HCT116 (cell line): ENCODE measurements around the gene STK17A. TPM values are rescaled to one million over a fixed set of nuclear protein-coding genes. Genes with fewer than 3 reads are reported as not detected.

Experiments
- ATAC-seq: fragments of 200-7000 bp; cut with Tn5 transposase; 2 replicates; pipeline ENCODE4 v1.9.1; 2020; ENCODE audit warnings: mild to moderate bottlenecking, moderate library complexity
- BruUV-seq: library from RNA; stranded (reverse); fragments of 400-500 nt; replicated peaks from 2 replicates; lab custom pipeline; 2021; lab: Mats Ljungman, UMichigan
- CTCF ChIA-PET: fragments of 300-600 bp; sonication (Branson Sonifier 250); formaldehyde crosslinking; loops from one replicate; lab custom pipeline; 2021; ENCODE audit warnings: antibody characterized with exemption; lab: Charles Lee
- POLR2A ChIA-PET: fragments of 300-600, 350-600 bp; sonication (Branson Sonifier 250); formaldehyde crosslinking; loops from one replicate; lab custom pipeline; 2021; ENCODE audit warnings: antibody characterized with exemption; lab: Charles Lee
- RAD21 ChIA-PET, 2 experiments: fragments of 300-600 bp; sonication (Branson Sonifier 250); formaldehyde crosslinking; loops; one replicate each; lab custom pipeline; 2023; ENCODE audit warnings: low total read pairs in 2 of 2; ENCODE audit not compliant: uncharacterized antibody in 2 of 2, unreplicated experiment in 2 of 2, low non-redundant PET in 1 of 2; lab: Charles Lee
- DNase-seq: peaks from one replicate; pipeline ENCODE4 v3.0.0-alpha.2; 2010; ENCODE audit warnings: low read depth, low spot score
- H2AFZ ChIP-seq: fragments of 200-600 bp; shearing (Covaris generic), sonication (generic); 2 replicates; pipeline ENCODE4 v1.6.1; 2017; ENCODE audit warnings: low read depth, mixed run types, mixed read lengths, antibody characterized with exemption, low read length; ENCODE audit not compliant: poor library complexity, severe bottlenecking
- H3K27ac ChIP-seq: 2 replicates; pipeline ENCODE4 v1.5.1; 2012; ENCODE audit warnings: low read depth, low read length
- H3K27me3 ChIP-seq: fragments of 200-600 bp; sonication (generic); 2 replicates; pipeline ENCODE4 v1.6.1; 2016; ENCODE audit warnings: mixed run types, low read length, mixed read lengths; ENCODE audit not compliant: insufficient read depth
- H3K36me3 ChIP-seq, 2 experiments: fragments of 200-500 bp in 1 of 2; fragments of 200-600 bp in 1 of 2; sonication (Bioruptor generic) in 1 of 2; sonication (generic) in 1 of 2; 2 replicates each; pipeline versions ENCODE4 v1.5.1 to v1.6.1; 2014 to 2016; ENCODE audit warnings: low read length in 2 of 2, inconsistent platforms in 1 of 2, mixed read lengths in 1 of 2, mixed run types in 1 of 2; ENCODE audit not compliant: insufficient read depth in 2 of 2, control insufficient read depth in 1 of 2
- H3K4me1 ChIP-seq, 2 experiments: fragments of 200-600 bp in 1 of 2; sonication (generic) in 1 of 2; 2 replicates each; pipeline versions ENCODE4 v1.5.1 to v1.6.1; 2012 to 2017; ENCODE audit warnings: low read length in 2 of 2, inconsistent platforms in 1 of 2, mild to moderate bottlenecking in 1 of 2, mixed read lengths in 1 of 2, mixed run types in 1 of 2, moderate library complexity in 1 of 2; ENCODE audit not compliant: insufficient read depth in 2 of 2, control insufficient read depth in 1 of 2
- H3K4me2 ChIP-seq: fragments of 200-600 bp; sonication (generic); 2 replicates; pipeline ENCODE4 v1.6.1; 2017; ENCODE audit warnings: mixed run types, low read length, mixed read lengths
- H3K4me3 ChIP-seq, 2 experiments: fragments of 200-600 bp in 1 of 2; sonication (generic) in 1 of 2; replicated peaks in 1 of 2; 2 replicates each; pipeline ENCODE4 v1.5.1; 2011 to 2016; ENCODE audit warnings: low read length in 2 of 2, control low read depth in 1 of 2, low read depth in 1 of 2, mild to moderate bottlenecking in 1 of 2, mixed read lengths in 1 of 2, mixed run types in 1 of 2
- H3K79me2 ChIP-seq: fragments of 200-600 bp; sonication (generic); 2 replicates; pipeline ENCODE4 v1.6.1; 2017; ENCODE audit warnings: mild to moderate bottlenecking, mixed run types, low read length, moderate library complexity, mixed read lengths; ENCODE audit not compliant: insufficient read depth
- H3K9ac ChIP-seq: fragments of 200-600 bp; sonication (generic); 2 replicates; pipeline ENCODE4 v1.6.1; 2016; ENCODE audit warnings: low read length, mixed read lengths
- H3K9me2 ChIP-seq: fragments of 200-600 bp; sonication (generic), shearing (Covaris generic); 2 replicates; pipeline ENCODE4 v1.6.1; 2017; ENCODE audit warnings: mixed run types, mild to moderate bottlenecking, moderate library complexity; ENCODE audit not compliant: insufficient read depth
- H3K9me3 ChIP-seq, 2 experiments: fragments of 200-500 bp in 1 of 2; fragments of 200-600 bp in 1 of 2; sonication (Bioruptor generic) in 1 of 2; sonication (generic) in 1 of 2; 2 replicates each; pipeline ENCODE4 v1.6.1; 2014 to 2017; ENCODE audit warnings: low read length in 2 of 2, mixed read lengths in 2 of 2, inconsistent platforms in 1 of 2, low read depth in 1 of 2, mild to moderate bottlenecking in 1 of 2, mixed run types in 1 of 2, moderate library complexity in 1 of 2; ENCODE audit not compliant: control insufficient read depth in 1 of 2, insufficient read depth in 1 of 2
- H4K20me1 ChIP-seq: fragments of 200-600 bp; sonication (generic), shearing (Covaris generic); 2 replicates; pipeline ENCODE4 v1.6.1; 2017; ENCODE audit warnings: mixed run types, mild to moderate bottlenecking, moderate library complexity; ENCODE audit not compliant: insufficient read depth
- EGR1 ChIP-seq: IDR thresholded peaks from 2 replicates; pipeline ENCODE4 v1.6.1; 2012; ENCODE audit warnings: low read depth
- EZH2 ChIP-seq: fragments of 200-600 bp; sonication (generic); IDR thresholded peaks from 2 replicates; pipeline ENCODE4 v1.6.1; 2017; ENCODE audit warnings: antibody characterized with exemption, mixed run types
- EZH2phosphoT487 ChIP-seq: fragments of 200-600 bp; IDR thresholded peaks from 2 replicates; pipeline ENCODE4 v1.6.1; 2018; ENCODE audit warnings: antibody characterized with exemption, borderline replicate concordance
- FOSL1 ChIP-seq: IDR thresholded peaks from 2 replicates; pipeline ENCODE4 v1.6.1; 2012; ENCODE audit warnings: low read depth
- POLR2A ChIP-seq: IDR thresholded peaks from 2 replicates; pipeline ENCODE4 v1.7.0; 2011; ENCODE audit warnings: borderline replicate concordance; ENCODE audit not compliant: insufficient read depth, insufficient read length; ENCODE audit errors: extremely low read depth
- POLR2AphosphoS5 ChIP-seq: IDR thresholded peaks from 2 replicates; pipeline ENCODE4 v1.6.1; 2011; ENCODE audit warnings: mild to moderate bottlenecking, low read depth, low read length, moderate library complexity
- RAD21 ChIP-seq: IDR thresholded peaks from 2 replicates; pipeline ENCODE4 v1.6.1; 2012; ENCODE audit warnings: low read depth, mild to moderate bottlenecking
- SIN3A ChIP-seq: IDR thresholded peaks from 2 replicates; pipeline ENCODE4 v1.6.1; 2012; ENCODE audit warnings: low read depth
- SP1 ChIP-seq: IDR thresholded peaks from 2 replicates; pipeline ENCODE4 v1.6.1; 2012; ENCODE audit warnings: low read depth
- TCF7L2 ChIP-seq: IDR thresholded peaks from 2 replicates; pipeline ENCODE4 v1.7.0; 2011; ENCODE audit warnings: borderline replicate concordance, inconsistent platforms; ENCODE audit not compliant: insufficient read depth, insufficient read length; ENCODE audit errors: extremely low read depth
- YY1 ChIP-seq: IDR thresholded peaks from 2 replicates; pipeline ENCODE4 v1.6.1; 2011; ENCODE audit warnings: low read length, low read depth, moderate library complexity, mild to moderate bottlenecking; ENCODE audit not compliant: insufficient replicate concordance; ENCODE audit errors: extremely low read depth
- intact Hi-C: fragments of 100-400 bp; cut with micrococcal nuclease; formaldehyde crosslinking; loops from 2 replicates; pipeline ENCODE4 v1.10.0; 2022
- total RNA-seq: library from RNA; stranded (reverse); gene quantifications from one replicate; pipeline ENCODE4 v1.2.1, GENCODE V29; 2021; ENCODE audit not compliant: unreplicated experiment
- TF ChIP-seq, protein P1 (sequence below): IDR thresholded peaks from 2 replicates; pipeline ENCODE4 v1.6.1; 2012
- TF ChIP-seq, protein P2 (sequence below), 3 experiments: fragments of 200-600 bp in 1 of 3; sonication (generic) in 1 of 3; IDR thresholded peaks in 2 of 3; conservative IDR thresholded peaks in 1 of 3; 2 replicates each; pipeline ENCODE4 v1.5.1; 2012 to 2017; ENCODE audit warnings: low read depth in 2 of 3, low read length in 2 of 3, antibody characterized with exemption in 1 of 3, borderline replicate concordance in 1 of 3, control low read depth in 1 of 3, mild to moderate bottlenecking in 1 of 3, mixed read lengths in 1 of 3, mixed run types in 1 of 3, moderate library complexity in 1 of 3; ENCODE audit not compliant: insufficient read depth in 1 of 3

The STK17A gene
- total RNA-seq, 1 experiment from 2014 or later, result 14.8 TPM

DNA sequence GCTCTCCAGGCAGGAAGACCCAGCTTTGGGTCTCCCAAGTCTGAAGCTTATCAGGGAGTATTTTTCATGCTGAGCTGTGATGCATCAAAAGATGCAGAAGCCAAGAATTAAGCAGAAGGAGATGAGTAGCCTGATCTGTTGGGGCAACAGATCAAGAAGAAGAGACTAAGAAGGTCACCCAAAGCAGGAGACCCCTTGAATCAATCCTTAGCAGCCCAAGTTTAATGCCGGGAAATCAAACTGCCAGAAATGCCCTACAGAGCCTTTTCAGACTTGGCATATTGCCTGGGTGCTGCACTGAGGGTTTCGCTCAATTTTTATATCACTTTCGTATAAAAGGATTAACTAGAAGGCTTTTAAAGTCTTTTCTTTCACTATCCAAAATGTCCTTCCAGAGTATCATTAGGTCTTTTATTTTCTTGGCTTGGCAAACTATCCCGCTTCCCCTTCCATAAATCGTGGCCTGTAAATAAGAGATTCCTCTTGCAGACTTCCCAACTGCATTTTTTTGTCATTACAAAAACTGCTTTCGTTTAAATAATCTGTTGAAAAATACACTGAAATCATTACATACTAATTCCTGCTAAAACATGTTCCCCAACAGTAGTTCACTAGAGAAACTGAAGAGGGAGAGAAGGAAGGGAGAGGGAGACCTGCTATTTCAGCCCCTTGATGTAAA lies 49.0 kb upstream of the STK17A start:
- no peak overlapping the region for H2AFZ ChIP-seq
- no peak for TF ChIP-seq EZH2
- TF ChIP-seq POLR2AphosphoS5, result no peak
- TF ChIP-seq RAD21, result no peak
- TF ChIP-seq, protein P1, sequence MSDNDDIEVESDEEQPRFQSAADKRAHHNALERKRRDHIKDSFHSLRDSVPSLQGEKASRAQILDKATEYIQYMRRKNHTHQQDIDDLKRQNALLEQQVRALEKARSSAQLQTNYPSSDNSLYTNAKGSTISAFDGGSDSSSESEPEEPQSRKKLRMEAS, result no peak
- no peak for TF ChIP-seq EZH2phosphoT487
- no peak for TF ChIP-seq FOSL1
- TF ChIP-seq, protein P2, sequence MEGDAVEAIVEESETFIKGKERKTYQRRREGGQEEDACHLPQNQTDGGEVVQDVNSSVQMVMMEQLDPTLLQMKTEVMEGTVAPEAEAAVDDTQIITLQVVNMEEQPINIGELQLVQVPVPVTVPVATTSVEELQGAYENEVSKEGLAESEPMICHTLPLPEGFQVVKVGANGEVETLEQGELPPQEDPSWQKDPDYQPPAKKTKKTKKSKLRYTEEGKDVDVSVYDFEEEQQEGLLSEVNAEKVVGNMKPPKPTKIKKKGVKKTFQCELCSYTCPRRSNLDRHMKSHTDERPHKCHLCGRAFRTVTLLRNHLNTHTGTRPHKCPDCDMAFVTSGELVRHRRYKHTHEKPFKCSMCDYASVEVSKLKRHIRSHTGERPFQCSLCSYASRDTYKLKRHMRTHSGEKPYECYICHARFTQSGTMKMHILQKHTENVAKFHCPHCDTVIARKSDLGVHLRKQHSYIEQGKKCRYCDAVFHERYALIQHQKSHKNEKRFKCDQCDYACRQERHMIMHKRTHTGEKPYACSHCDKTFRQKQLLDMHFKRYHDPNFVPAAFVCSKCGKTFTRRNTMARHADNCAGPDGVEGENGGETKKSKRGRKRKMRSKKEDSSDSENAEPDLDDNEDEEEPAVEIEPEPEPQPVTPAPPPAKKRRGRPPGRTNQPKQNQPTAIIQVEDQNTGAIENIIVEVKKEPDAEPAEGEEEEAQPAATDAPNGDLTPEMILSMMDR (IDR thresholded peaks at IDR 0.05 in 2 of 3, conservative IDR thresholded peaks at IDR 0.05 in 1 of 3; ENCODE audit: borderline replicate concordance in 1 of 3, insufficient read depth in 1 of 3, low read depth in 2 of 3, low read length in 2 of 3), result no peak
- TF ChIP-seq EGR1, result no peak
- no peak for TF ChIP-seq SIN3A
- TF ChIP-seq YY1, result no peak
- TF ChIP-seq SP1, result no peak
- TF ChIP-seq POLR2A, result no peak
- TF ChIP-seq TCF7L2, result no peak
- H3K9me2 ChIP-seq, result no peaks in the 10 kb centered on the region
- no peak overlapping the region for H3K9ac ChIP-seq
- ATAC-seq, result no peak
- no peaks in the 10 kb centered on the region for H3K79me2 ChIP-seq
- no peak overlapping the region for H3K4me3 ChIP-seq
- no peaks in the 10 kb centered on the region for H4K20me1 ChIP-seq
- H3K4me1 ChIP-seq, result no peaks in the 10 kb centered on the region
- ChIA-PET RAD21 (no interaction called here), CTCF (no interaction called here), POLR2A (no interaction called here)
- no peaks in the 10 kb centered on the region for H3K36me3 ChIP-seq
- no peak overlapping the region for H3K4me2 ChIP-seq
- BruUV-seq, result no TSS peak
- H3K9me3 ChIP-seq, result no peaks in the 10 kb centered on the region
- intact Hi-C loops, result no loop called here
- no peak for DNase-seq
- no peak overlapping the region for H3K27ac ChIP-seq
- no peaks in the 10 kb centered on the region for H3K27me3 ChIP-seq
